ENCODE results near the gene MRPS18B.

DNA sequence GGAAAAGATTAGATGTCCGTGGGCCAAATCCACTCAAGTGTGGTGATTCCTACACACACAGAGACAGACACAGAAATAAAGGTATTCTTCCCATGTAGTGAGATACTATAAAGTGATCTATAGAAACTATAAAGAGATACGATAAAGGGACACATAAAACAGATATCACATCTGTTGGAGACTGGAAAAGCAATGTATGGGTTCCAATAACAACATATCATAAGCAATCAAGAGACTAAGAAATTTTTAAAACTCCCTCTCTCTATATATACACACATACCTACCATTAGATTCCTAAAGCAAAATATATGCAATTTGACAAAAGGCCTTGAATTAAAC, 5.8 kb upstream of the MRPS18B start:
- TF ChIP-seq CTCF (conservative IDR thresholded peaks at IDR 0.05; ENCODE audit: low read length) (no peak), EZH2phosphoT487 (IDR thresholded peaks at IDR 0.05; ENCODE audit: borderline replicate concordance, low read depth, low read length) (no peak)

Measured in OCI-LY7 (cell line).